Activated B cell treated with CpG ODN at 0.5 μM for 24 hours (primary cell): ENCODE measurements around the gene ALPL. TPM values are rescaled to one million over a fixed set of nuclear protein-coding genes. Genes with fewer than 3 reads are reported as not detected.
"Not testable (repeated sequence)": the region's sequence is repeated elsewhere in the genome, so short reads cannot be mapped to it uniquely, and the experiment has no call there.

ENCODE experiments used
- ATAC-seq: fragments of 200-7000 bp; cut with Tn5 transposase; one replicate; pipeline ENCODE4 v1.10.0; 2021; ENCODE audit warnings: low read depth, mild to moderate bottlenecking, moderate library complexity
- CTCF ChIA-PET: fragments of 350-600 bp; sonication (Branson Sonifier 250); formaldehyde crosslinking; loops from one replicate; lab custom pipeline; 2021; ENCODE audit warnings: antibody characterized with exemption; lab: Charles Lee
- POLR2A ChIA-PET: fragments of 350-600 bp; sonication (Branson Sonifier 250); formaldehyde crosslinking; loops from one replicate; lab custom pipeline; 2021; ENCODE audit warnings: antibody characterized with exemption; lab: Charles Lee
- DNase-seq: peaks from one replicate; pipeline ENCODE4 v3.0.0; 2022
- H3K27ac Mint-ChIP-seq: one replicate; pipeline ENCODE4 v1.8.0; 2020; ENCODE audit warnings: mixed read lengths
- H3K27me3 Mint-ChIP-seq: one replicate; pipeline ENCODE4 v1.8.0; 2021; ENCODE audit warnings: mixed read lengths
- H3K36me3 Mint-ChIP-seq: one replicate; pipeline ENCODE4 v1.8.0; 2021; ENCODE audit warnings: low read depth, mixed read lengths
- H3K4me1 Mint-ChIP-seq: one replicate; pipeline ENCODE4 v1.8.0; 2021; ENCODE audit warnings: mixed read lengths
- H3K4me3 Mint-ChIP-seq: one replicate; pipeline ENCODE4 v1.8.0; 2020; ENCODE audit warnings: mild to moderate bottlenecking, mixed read lengths
- H3K9me3 Mint-ChIP-seq: one replicate; pipeline ENCODE4 v1.8.0; 2020; ENCODE audit warnings: mixed read lengths
- intact Hi-C: fragments of 100-400 bp; cut with micrococcal nuclease; formaldehyde crosslinking; loops from one replicate; pipeline ENCODE4 v1.15.1; 2024
- total RNA-seq: library from RNA; stranded (reverse); gene quantifications from 2 replicates; pipeline ENCODE4 v1.2.3, GENCODE V29; 2022
- TF ChIP-seq, protein P1 (sequence below): fragments of 200-600 bp; IDR thresholded peaks from one replicate; pipeline ENCODE4 v1.8.0; 2022; ENCODE audit warnings: antibody characterized with exemption, mild to moderate bottlenecking

The ALPL gene
- total RNA-seq, 1 donor from 2014 or later = 14.7 TPM

DNA sequence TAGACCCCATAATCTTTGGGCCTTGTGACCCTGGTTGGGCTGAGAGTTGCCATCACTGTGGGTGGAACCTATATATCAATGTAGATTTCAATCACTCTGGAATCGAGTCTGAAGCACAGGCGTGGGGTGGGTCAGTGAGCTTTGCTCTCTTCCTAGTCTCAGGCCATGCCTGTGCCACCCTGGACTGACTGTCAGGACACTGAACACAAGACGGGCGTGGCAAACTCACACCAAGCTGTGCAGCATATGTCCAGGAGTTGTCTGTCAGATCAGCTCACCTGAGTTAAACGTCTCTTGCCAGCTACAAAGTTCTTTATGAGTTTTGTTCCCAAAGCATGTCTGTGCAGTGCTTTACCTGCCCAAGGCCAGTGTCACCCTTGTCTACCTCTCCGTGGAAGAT lies 30.9 kb upstream of the ALPL start:
- no peaks in the 10 kb centered on the region for H3K4me1 Mint-ChIP-seq
- H3K4me3 Mint-ChIP-seq = no peak overlapping the region
- intact Hi-C loops = no loop called here
- no peaks in the 10 kb centered on the region for H3K9me3 Mint-ChIP-seq
- POLR2A ChIA-PET = no interaction called here
- peaks cover 5% of the 10 kb centered on the region for H3K36me3 Mint-ChIP-seq
- ATAC-seq (no peak), DNase-seq (no peak)
- H3K27me3 Mint-ChIP-seq = peaks cover 2% of the 10 kb centered on the region
- TF ChIP-seq, protein P1, sequence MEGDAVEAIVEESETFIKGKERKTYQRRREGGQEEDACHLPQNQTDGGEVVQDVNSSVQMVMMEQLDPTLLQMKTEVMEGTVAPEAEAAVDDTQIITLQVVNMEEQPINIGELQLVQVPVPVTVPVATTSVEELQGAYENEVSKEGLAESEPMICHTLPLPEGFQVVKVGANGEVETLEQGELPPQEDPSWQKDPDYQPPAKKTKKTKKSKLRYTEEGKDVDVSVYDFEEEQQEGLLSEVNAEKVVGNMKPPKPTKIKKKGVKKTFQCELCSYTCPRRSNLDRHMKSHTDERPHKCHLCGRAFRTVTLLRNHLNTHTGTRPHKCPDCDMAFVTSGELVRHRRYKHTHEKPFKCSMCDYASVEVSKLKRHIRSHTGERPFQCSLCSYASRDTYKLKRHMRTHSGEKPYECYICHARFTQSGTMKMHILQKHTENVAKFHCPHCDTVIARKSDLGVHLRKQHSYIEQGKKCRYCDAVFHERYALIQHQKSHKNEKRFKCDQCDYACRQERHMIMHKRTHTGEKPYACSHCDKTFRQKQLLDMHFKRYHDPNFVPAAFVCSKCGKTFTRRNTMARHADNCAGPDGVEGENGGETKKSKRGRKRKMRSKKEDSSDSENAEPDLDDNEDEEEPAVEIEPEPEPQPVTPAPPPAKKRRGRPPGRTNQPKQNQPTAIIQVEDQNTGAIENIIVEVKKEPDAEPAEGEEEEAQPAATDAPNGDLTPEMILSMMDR = no peak
- no peak overlapping the region for H3K27ac Mint-ChIP-seq
- CTCF ChIA-PET = no interaction called here

- H3K36me3 Mint-ChIP-seq, DNase-seq, intact Hi-C loops, CTCF ChIA-PET, H3K4me3 Mint-ChIP-seq, H3K27ac Mint-ChIP-seq, POLR2A ChIA-PET, ATAC-seq, H3K9me3 Mint-ChIP-seq, H3K27me3 Mint-ChIP-seq: not testable (repeated sequence)
- peaks cover 11% of the 10 kb centered on the region for H3K4me1 Mint-ChIP-seq
These were observed 25.3 kb upstream of the ALPL start for GRCh38 chr1:21483881-21484280.

GRCh38 chr1:21489146-21489545 lies 20.1 kb upstream of the ALPL start:
- no peak for DNase-seq
- ATAC-seq = no peak
- H3K9me3 Mint-ChIP-seq = no peaks in the 10 kb centered on the region
- TF ChIP-seq, protein P1 = no peak
- CTCF ChIA-PET = no interaction called here
- no peaks in the 10 kb centered on the region for H3K36me3 Mint-ChIP-seq
- H3K4me3 Mint-ChIP-seq = no peak overlapping the region
- intact Hi-C loops = no loop called here
- H3K27ac Mint-ChIP-seq = no peak overlapping the region
- POLR2A ChIA-PET = no interaction called here
- H3K4me1 Mint-ChIP-seq = peaks cover 13% of the 10 kb centered on the region
- H3K27me3 Mint-ChIP-seq = peaks cover 8% of the 10 kb centered on the region

- ChIA-PET CTCF (interaction anchor here (0.9 kb wide), 1 partner anchor 119 kb away, joined by 4 read pairs; no protein-coding TSS in a partner anchor), POLR2A (no interaction called here)
- DNase-seq = no peak
- peaks cover 13% of the 10 kb centered on the region for H3K4me1 Mint-ChIP-seq
- no peak overlapping the region for H3K4me3 Mint-ChIP-seq
- intact Hi-C loops = loop anchor here (10.0 kb wide), 1 partner anchor 236 kb away; no protein-coding TSS in a partner anchor
- H3K27me3 Mint-ChIP-seq = peaks cover 8% of the 10 kb centered on the region
- TF ChIP-seq, protein P1 = no peak
- ATAC-seq = no peak
- H3K36me3 Mint-ChIP-seq = no peaks in the 10 kb centered on the region
- no peaks in the 10 kb centered on the region for H3K9me3 Mint-ChIP-seq
- no peak overlapping the region for H3K27ac Mint-ChIP-seq
These were observed 18.3 kb upstream of the ALPL start for GRCh38 chr1:21490774-21491487.

GRCh38 chr1:21491488-21492355 lies 17.5 kb upstream of the ALPL start:
- Mint-ChIP-seq H3K27me3 (peaks cover 8% of the 10 kb centered on the region), H3K27ac (no peak overlapping the region), H3K36me3 (no peaks in the 10 kb centered on the region), H3K9me3 (no peaks in the 10 kb centered on the region), H3K4me3 (no peak overlapping the region), H3K4me1 (peaks cover 13% of the 10 kb centered on the region)
- ChIA-PET CTCF (no interaction called here), POLR2A (no interaction called here)
- ATAC-seq (no peak), DNase-seq (no peak)
- intact Hi-C loops = loop anchor here (10.0 kb wide), 1 partner anchor 237 kb away; no protein-coding TSS in a partner anchor
- TF ChIP-seq, protein P1 = no peak
